ENCODE measurements around the gene TRERF1. TPM values are rescaled to one million over a fixed set of nuclear protein-coding genes. Genes with fewer than 3 reads are reported as not detected.

Gene TRERF1
- total RNA-seq, 4 donors from 2014 or later = 3.3 to 4.9 (median 3.8) TPM

DNA sequence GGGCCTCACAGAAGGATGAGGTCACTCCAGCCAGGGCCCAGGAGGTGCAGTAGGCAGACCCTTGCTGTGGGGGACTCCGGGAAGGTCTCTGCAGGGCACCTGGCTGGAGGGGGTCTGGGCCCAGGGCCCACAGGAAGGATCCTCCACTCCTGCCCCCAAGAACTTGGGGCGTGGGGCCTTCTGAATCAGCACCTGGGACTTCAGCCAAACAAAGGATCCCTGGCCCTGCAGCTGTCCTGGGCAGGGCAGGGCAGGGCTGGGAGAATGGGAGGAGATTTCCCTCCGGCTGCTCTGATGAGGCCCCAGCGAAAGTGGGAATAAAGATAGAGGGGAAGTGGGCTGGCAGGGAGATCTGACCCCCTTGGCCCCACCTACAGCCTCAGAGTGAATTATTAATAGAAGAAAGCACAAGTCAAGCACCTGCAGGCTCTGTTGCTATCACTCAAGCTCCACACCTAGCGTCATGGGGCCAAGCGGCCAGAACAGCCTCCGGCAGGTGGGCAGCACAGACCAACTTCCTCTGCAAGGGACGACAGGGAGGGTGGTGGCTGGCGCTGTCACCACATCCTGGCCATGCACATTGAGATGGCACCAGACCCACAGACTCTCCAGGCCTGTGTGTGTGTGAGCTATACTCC lies 172.5 kb downstream of the TRERF1 start:
- TF ChIP-seq, protein P1, sequence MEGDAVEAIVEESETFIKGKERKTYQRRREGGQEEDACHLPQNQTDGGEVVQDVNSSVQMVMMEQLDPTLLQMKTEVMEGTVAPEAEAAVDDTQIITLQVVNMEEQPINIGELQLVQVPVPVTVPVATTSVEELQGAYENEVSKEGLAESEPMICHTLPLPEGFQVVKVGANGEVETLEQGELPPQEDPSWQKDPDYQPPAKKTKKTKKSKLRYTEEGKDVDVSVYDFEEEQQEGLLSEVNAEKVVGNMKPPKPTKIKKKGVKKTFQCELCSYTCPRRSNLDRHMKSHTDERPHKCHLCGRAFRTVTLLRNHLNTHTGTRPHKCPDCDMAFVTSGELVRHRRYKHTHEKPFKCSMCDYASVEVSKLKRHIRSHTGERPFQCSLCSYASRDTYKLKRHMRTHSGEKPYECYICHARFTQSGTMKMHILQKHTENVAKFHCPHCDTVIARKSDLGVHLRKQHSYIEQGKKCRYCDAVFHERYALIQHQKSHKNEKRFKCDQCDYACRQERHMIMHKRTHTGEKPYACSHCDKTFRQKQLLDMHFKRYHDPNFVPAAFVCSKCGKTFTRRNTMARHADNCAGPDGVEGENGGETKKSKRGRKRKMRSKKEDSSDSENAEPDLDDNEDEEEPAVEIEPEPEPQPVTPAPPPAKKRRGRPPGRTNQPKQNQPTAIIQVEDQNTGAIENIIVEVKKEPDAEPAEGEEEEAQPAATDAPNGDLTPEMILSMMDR (IDR thresholded peaks at IDR 0.05; ENCODE audit: low read depth) = no peak

DNA sequence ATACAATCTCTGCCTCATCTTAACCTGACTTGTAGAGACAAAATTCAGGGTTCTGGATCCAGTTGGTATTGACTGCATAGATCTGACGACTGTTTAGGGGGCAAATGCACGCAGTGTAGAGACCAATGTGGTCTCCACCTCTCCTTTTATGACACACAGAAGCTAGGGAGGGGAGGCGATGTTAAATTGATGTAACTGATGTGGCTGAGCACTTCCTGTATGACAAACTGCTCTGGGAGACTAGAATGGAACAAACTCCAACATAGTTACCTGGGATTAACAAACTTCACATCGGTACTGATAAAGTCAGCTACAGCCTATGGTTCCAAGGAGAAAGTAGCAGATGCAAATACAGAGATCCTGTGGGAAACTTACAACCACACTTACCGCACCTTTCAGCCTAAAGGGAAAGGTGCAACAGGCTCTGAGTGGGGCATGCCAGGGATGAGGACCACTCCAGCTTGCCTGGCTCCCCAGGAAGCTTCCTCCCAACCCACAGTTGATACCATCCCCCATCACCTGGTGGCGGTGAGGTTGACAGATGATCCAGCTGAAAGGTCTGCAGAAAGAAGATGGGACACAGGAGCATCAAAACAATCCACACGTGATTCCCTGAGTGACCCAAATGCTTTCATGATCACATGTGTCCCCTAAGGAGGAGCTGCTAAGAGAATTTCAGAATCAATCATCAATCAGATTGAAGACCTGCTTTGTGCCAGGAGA lies 173.4 kb downstream of the TRERF1 start:
- TF ChIP-seq, protein P1 (IDR thresholded peaks at IDR 0.05; ENCODE audit: low read depth) = no peak

DNA sequence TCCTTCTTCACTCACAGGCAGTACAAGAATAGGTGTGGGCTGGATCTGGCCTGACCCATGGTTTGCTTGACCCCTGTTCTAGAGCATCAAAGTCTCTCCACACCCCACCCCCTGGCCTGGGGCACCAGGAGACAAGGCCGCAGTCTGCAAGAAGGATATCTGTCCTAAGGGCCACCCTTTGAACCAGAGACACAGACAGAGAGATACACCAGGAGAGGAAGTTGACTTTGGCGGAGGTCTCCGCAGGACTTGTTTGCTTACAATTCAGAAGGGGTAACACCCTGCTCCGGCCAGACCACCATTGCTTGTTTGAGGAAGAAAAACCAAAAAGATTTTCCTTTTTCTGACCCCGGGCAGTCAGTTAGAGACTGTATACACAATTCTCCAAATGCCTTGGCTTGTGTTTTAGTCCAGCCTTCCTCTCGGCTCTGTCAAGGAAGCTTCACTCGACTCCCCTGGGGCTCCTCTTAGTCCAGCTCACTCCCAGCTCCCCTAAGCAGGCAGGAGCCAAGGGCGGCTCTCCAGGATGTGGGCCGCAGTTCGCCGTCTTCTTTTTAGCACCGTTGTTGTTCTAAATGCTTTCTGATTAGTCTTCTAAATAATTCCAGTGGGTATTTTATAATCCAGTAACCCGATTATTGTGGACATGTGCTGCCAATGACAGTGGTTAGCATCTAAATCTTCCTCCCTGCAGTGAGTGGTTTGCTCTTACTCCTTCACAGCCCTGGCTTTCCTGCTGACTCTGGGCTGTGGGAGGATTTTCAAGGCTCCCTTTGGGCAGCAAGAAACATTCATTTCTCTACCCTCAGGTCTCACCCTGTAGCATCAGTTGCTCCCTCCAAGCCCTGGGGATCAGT lies 175.5 kb downstream of the TRERF1 start:
- TF ChIP-seq, protein P1 (IDR thresholded peaks at IDR 0.05; ENCODE audit: low read depth) = no peak

DNA sequence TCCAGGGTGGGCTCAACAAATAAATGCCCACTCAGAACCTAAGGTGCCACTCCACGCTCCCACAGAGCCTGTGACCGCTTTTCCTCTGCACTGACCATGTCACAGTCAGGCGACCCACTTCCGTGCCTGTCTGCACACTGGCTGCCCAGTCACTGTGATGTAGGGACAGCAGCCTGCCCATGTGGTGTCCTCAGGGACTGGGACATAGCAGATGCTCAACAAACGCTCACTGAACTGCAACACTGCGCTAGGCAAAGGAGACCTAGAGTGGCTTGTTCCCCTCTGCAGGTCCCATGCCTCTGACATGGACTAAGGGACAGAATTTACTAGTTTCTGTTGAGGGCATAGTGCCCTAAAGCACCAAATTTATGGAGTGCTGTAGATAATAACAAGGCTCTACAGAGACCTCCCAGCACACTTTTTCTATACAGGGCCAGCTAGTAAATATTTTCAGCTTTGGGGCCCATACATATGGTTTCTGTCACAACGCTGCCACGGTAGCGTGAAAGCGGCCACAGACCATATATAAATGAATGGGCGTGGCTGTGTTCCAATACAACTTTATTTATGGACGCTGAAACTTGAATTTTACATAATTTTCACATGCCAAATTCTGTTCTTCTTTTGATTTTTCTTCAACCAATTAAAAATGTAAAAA lies 176.2 kb downstream of the TRERF1 start:
- TF ChIP-seq, protein P1 (IDR thresholded peaks at IDR 0.05; ENCODE audit: low read depth) = no peak

DNA sequence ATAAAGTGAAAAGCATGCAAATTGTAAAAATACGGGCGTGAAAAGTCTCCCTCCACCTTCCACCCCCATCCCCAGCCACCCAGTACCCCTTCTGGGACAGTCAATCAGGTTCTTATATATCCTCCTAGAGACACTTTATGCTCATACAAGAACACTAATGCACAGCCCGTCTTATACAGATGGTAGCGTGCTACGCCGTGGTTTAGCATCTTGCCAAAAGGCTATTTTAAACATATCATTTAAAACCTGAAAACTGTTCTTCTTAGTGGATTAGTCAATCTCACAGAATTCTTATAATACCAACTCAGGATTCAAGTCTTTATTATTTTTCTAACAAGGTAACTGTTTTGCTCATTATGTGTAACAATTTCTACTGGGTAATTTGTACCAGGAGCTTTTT lies 176.8 kb downstream of the TRERF1 start:
- TF ChIP-seq, protein P1 (IDR thresholded peaks at IDR 0.05; ENCODE audit: low read depth) = no peak

DNA sequence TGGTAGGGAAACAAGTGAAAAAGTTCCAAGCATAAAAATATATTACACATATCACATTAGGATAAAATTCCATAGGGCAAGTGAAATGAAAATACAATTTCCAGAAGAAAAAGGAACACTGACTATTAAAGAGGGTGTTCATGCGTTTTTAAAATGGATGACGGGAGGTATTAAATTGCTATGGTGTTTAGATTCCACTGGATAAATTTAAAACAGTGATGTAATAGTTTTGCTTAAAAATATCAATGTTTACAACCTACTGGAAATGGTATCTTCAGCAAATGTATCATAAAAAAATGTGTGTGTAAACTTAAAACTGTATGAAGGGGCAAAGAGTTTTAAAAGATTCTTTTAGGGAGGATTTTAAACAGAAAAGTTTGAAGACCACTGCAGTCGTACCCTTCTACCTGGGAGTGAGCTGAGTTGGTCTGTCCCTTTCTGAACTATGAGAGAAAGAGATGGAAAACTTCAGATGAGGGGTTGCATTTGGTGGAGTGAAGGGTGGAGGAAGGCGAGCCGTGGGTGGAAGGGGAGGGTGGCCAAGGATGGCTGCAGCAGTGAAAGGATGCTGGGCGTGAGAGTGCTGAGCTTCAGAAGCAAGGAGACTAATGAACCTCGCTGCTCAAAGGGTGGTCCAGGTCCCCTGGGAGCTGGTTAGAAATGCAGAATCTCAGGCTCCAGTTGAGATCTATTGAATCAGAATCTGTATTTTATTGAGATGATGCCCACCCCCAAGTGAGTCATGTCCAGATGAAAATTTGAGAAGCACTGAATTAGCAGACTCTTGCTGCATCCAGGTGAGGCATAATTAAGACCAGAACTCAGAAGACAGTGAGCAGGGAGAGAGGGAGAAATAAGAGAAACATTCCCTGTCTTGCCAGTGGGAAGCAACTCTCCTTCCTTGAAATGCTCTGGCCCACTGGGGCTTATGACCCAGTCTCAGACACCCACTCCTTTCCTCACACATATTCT lies 179.6 kb downstream of the TRERF1 start:
- TF ChIP-seq, protein P1 (IDR thresholded peaks at IDR 0.05; ENCODE audit: low read depth) = no peak

Data from subcutaneous adipose tissue (tissue), 4 donors.